A549 (cell line): Measurements from ENCODE around the gene KATNA1.

ENCODE experiments used
- CEBPB ChIP-seq, 2 experiments: fragments of >200 bp in 1 of 2; sonication (Bioruptor Twin) in 1 of 2; formaldehyde crosslinking in 1 of 2; IDR thresholded peaks; 2 replicates each; pipeline ENCODE4 v1.6.1; 2012 to 2016
- JUN ChIP-seq, 2 experiments: fragments of >200 bp; sonication (Bioruptor Twin); formaldehyde crosslinking; IDR thresholded peaks; 2 replicates in 1 of 2; 3 replicates in 1 of 2; pipeline ENCODE4 v1.6.1; 2016 to 2017
- MAZ ChIP-seq: fragments of 150-350 bp; IDR thresholded peaks from 2 replicates; pipeline ENCODE4 v1.6.1; 2014; ENCODE audit warnings: antibody characterized with exemption, low read depth, low read length, borderline replicate concordance
- NR3C1 ChIP-seq: fragments of >200 bp; sonication (Bioruptor Twin); formaldehyde crosslinking; IDR thresholded peaks from 3 replicates; pipeline ENCODE4 v1.6.1; 2017
- POLR2A ChIP-seq: IDR thresholded peaks from 2 replicates; pipeline ENCODE4 v1.6.1; 2012; ENCODE audit warnings: mild to moderate bottlenecking, low read length
- POLR2AphosphoS2 ChIP-seq: conservative IDR thresholded peaks from 2 replicates; pipeline ENCODE4 v1.6.1; 2012; ENCODE audit warnings: low read length, improper control_type of control experiment, inconsistent platforms
- RCOR1 ChIP-seq: fragments of 150-350 bp; IDR thresholded peaks from 2 replicates; pipeline ENCODE4 v1.6.1; 2014; ENCODE audit warnings: antibody characterized with exemption, low read length, low read depth
- TF ChIP-seq, protein P1 (sequence below): fragments of 150-350 bp; IDR thresholded peaks from 2 replicates; pipeline ENCODE4 v1.6.1; 2014; ENCODE audit warnings: low read depth, mild to moderate bottlenecking, low read length
- TF ChIP-seq, protein P2 (sequence below): fragments of >200 bp; sonication (Bioruptor Twin); formaldehyde crosslinking; IDR thresholded peaks from 3 replicates; pipeline ENCODE4 v1.5.1; 2016
- TF ChIP-seq, protein P3 (sequence below): IDR thresholded peaks from 2 replicates; pipeline ENCODE4 v1.6.1; 2012

DNA sequence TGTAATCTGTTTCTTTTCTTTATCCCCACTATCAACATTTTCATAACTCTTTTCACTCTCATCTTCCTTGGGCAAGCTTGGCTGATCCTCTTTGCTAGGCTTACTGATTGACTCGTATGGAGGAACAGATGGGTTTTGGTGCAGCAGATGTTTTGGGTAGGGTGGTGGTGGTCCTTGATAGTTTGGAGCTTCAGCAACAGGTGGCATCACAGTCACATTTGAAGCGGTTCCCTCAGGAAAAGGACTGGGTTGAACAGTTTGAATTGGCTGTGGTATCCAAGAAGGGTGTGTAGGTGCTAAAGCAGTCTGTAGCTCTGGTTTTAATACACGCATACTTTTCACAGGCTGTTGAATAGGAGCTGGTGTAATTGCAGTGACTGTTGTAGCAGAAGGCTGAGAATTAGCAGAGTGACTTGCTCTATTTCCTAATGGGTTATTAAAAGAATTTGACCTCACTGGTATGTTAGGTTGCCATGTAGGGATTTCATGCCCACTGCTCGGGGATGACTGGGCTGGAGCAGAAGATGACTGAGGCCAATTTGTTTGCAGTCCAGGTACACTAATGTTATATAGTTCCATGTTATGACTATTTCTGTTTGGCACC, 34.8 kb upstream of the KATNA1 start:
- TF ChIP-seq, protein P1, sequence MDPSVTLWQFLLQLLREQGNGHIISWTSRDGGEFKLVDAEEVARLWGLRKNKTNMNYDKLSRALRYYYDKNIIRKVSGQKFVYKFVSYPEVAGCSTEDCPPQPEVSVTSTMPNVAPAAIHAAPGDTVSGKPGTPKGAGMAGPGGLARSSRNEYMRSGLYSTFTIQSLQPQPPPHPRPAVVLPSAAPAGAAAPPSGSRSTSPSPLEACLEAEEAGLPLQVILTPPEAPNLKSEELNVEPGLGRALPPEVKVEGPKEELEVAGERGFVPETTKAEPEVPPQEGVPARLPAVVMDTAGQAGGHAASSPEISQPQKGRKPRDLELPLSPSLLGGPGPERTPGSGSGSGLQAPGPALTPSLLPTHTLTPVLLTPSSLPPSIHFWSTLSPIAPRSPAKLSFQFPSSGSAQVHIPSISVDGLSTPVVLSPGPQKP = no peak
- TF ChIP-seq, protein P2, sequence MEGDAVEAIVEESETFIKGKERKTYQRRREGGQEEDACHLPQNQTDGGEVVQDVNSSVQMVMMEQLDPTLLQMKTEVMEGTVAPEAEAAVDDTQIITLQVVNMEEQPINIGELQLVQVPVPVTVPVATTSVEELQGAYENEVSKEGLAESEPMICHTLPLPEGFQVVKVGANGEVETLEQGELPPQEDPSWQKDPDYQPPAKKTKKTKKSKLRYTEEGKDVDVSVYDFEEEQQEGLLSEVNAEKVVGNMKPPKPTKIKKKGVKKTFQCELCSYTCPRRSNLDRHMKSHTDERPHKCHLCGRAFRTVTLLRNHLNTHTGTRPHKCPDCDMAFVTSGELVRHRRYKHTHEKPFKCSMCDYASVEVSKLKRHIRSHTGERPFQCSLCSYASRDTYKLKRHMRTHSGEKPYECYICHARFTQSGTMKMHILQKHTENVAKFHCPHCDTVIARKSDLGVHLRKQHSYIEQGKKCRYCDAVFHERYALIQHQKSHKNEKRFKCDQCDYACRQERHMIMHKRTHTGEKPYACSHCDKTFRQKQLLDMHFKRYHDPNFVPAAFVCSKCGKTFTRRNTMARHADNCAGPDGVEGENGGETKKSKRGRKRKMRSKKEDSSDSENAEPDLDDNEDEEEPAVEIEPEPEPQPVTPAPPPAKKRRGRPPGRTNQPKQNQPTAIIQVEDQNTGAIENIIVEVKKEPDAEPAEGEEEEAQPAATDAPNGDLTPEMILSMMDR = no peak
- TF ChIP-seq MAZ (no peak), POLR2AphosphoS2 (no peak), RCOR1 (no peak), JUN (IDR thresholded peaks at IDR 0.05) (no peak), CEBPB (IDR thresholded peaks at IDR 0.05) (no peak), NR3C1 (no peak), POLR2A (no peak)
- TF ChIP-seq, protein P3, sequence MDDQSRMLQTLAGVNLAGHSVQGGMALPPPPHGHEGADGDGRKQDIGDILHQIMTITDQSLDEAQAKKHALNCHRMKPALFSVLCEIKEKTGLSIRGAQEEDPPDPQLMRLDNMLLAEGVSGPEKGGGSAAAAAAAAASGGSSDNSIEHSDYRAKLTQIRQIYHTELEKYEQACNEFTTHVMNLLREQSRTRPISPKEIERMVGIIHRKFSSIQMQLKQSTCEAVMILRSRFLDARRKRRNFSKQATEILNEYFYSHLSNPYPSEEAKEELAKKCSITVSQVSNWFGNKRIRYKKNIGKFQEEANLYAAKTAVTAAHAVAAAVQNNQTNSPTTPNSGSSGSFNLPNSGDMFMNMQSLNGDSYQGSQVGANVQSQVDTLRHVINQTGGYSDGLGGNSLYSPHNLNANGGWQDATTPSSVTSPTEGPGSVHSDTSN = no peak
